ENCODE data around the gene HEXD.
"Not testable (repeated sequence)": the region's sequence is repeated elsewhere in the genome, so short reads cannot be mapped to it uniquely, and the experiment has no call there.

HEXD gene

GRCh38 chr17:82418001-82418986, at the start of gene HEXD, which contains the start of gene OGFOD3:
Gene HEXD (plus strand): TSS chr17:82418347. CDS start chr17:82419800, 1,453 bp downstream.
Gene OGFOD3 (minus strand): TSS chr17:82418586. CDS start chr17:82418485, 101 bp downstream.
- DNase-seq (ENCODE audit: low read depth), result peak; percentile 66

- no peak for DNase-seq (ENCODE audit: low read depth)
These were observed 48.9 kb upstream of the HEXD start for GRCh38 chr17:82369211-82369610.

- no peak for DNase-seq (ENCODE audit: low read depth)
These were observed 47.4 kb upstream of the HEXD start for GRCh38 chr17:82370471-82371332.

- no peak for DNase-seq (ENCODE audit: low read depth)
These were observed 46.6 kb upstream of the HEXD start, which contains the start of gene UTS2R for GRCh38 chr17:82371333-82372248. Gene UTS2R (plus strand): TSS chr17:82371765. CDS start chr17:82374325, 2,560 bp downstream.

- DNase-seq (ENCODE audit: low read depth), result no peak
These were observed 45.7 kb upstream of the HEXD start for GRCh38 chr17:82372249-82373071.

- DNase-seq (ENCODE audit: low read depth), result not testable (repeated sequence)
These were observed 45.1 kb upstream of the HEXD start for GRCh38 chr17:82373072-82373452.

GRCh38 chr17:82373731-82374625, 44.2 kb upstream of the HEXD start:
- no peak for DNase-seq (ENCODE audit: low read depth)

GRCh38 chr17:82374626-82375331, 43.4 kb upstream of the HEXD start:
- no peak for DNase-seq (ENCODE audit: low read depth)

GRCh38 chr17:82375359-82376041, 42.6 kb upstream of the HEXD start:
- DNase-seq (ENCODE audit: low read depth), result no peak

GRCh38 chr17:82376042-82376730, 42.0 kb upstream of the HEXD start:
- DNase-seq (ENCODE audit: low read depth), result no peak

- not testable (repeated sequence) for DNase-seq (ENCODE audit: low read depth)
These were observed 40.9 kb upstream of the HEXD start for GRCh38 chr17:82377294-82377693.

- DNase-seq (ENCODE audit: low read depth), result no peak
These were observed 40.0 kb upstream of the HEXD start for GRCh38 chr17:82377924-82378740.

GRCh38 chr17:82378741-82379021, 39.5 kb upstream of the HEXD start:
- no peak for DNase-seq (ENCODE audit: low read depth)

- peak; percentile 14 for DNase-seq (ENCODE audit: low read depth)
These were observed 37.1 kb upstream of the HEXD start for GRCh38 chr17:82380860-82381702.

- DNase-seq (ENCODE audit: low read depth), result not testable (repeated sequence)
These were observed 36.5 kb upstream of the HEXD start for GRCh38 chr17:82381703-82382009.

Measured in amniotic epithelial cell (primary cell).